Medulla oblongata (tissue), 1 donor: Measurements from ENCODE around the gene TBC1D12.

Experiments
- DNase-seq: peaks from one replicate; pipeline ENCODE4 v3.0.0-alpha.2; 2015; ENCODE audit errors: extremely low spot score

TBC1D12 gene

DNA sequence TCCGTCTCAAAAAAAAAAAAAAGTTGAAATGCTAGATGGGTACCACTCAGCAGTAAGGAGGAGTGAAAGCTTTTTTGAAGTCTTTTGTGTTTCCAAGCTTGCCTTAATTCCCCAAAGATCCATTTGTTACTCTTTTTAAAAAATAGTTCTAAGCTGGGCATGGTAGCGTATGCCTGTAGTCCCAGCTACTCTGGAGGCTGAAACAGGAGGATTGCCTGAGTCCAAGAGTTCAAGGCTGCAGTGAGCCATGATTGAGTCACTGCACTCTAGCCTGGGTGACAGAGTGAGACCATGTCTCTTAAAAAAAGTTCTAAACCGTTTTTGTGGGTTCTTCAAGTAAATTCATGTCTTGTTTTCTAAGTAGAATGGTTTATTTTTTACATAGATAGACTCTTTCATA lies 5.3 kb downstream of the TBC1D12 start:
- DNase-seq = no peak

- no peak for DNase-seq
These were observed 6.8 kb downstream of the TBC1D12 start for GRCh38 chr10:94409021-94409657.

GRCh38 chr10:94411304-94411703 lies 9.0 kb downstream of the TBC1D12 start:
- DNase-seq = no peak

DNA sequence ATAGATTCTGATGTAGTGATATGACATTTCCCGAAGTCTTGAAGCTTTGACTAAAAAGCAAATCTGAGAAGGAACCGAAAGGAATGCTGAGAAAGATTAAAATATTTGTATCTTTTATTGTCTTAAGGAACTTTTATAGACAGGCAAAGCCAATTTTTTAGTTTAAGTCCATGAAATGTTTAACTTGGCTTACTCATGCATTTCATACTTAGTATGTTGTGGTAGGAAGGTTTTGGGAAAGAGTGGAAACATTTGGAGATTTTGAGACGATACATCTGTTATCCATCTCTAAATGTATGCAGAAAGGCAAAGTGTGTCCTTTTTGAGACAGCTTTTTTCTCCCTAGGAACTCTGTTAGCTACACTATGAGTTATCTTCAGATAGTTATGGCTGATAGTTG lies 10.1 kb downstream of the TBC1D12 start:
- DNase-seq = no peak

GRCh38 chr10:94413361-94413760 lies 11.0 kb downstream of the TBC1D12 start:
- peak; percentile 80 for DNase-seq

- DNase-seq = no peak
These were observed 14.6 kb downstream of the TBC1D12 start for GRCh38 chr10:94416896-94417295.

DNA sequence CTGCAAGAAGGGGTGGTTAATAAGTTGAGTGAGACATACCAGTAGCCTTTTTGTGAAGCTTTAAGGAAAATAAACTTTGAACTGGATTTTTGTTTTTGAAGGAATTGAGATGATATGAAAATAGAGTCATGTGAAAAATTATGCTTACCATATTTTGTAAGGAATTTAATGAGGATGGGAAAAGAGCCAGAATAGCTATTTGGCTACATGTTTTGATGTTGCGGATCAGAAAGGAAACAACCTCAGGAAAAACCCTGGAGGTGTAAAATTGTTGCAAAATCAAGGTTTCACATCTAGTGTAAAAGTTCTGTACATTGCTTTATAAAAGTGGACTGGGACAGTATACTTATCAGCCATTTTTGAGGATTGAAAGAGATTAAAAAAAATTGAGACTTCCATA lies 15.0 kb downstream of the TBC1D12 start:
- DNase-seq = no peak

- DNase-seq = no peak
These were observed 18.2 kb downstream of the TBC1D12 start for GRCh38 chr10:94420516-94420915.

- no peak for DNase-seq
These were observed 18.7 kb downstream of the TBC1D12 start for GRCh38 chr10:94420998-94421528.

GRCh38 chr10:94423627-94424026 lies 21.3 kb downstream of the TBC1D12 start:
- DNase-seq = no peak

DNA sequence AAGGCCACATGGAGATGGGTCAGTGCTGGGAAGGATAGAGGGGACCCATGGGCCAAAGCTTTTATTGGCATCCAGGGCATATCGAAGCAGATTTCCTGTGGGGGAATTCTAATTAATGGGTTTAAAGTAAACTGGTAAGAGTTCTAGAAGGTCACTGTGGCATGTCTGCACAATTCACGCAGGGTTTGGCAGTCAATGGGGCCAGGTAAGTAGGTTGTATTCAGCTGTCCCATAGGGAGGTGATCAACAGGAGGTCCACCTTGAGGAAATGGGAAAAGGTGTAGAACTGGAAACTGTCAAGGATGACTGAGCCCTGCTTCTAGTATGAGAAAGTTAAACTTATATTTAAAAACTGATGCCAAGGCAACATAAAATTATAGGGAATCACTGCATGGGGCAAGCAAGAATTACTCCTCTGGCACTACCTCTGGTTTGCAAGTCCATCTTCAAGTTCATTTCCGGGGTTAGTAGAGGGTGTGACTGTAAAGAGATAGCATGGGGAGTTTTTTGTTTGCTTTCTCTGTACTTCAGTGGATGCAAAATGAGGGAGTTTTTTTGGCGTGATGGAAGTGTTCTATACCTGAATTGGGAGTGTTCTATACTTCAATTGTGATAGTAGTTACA lies 22.5 kb downstream of the TBC1D12 start:
- no peak for DNase-seq

DNA sequence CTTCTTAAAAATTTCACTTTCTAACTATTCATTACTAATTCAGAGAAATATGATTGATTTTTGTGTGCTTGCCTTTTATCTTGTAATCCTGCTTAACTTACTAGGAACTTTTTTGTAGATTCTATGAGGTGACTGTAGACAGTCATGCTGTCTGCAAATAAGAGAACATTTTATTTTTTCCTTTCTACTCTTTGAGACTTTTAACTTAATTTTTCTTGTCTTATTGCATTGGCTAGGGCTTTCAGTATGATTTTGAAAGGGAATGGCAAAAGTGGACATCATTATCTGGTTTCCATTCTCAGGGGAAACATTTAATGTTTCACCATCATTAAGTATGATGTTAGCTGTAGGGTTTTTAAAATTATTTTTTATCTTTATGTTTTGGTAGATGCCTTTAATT lies 23.6 kb downstream of the TBC1D12 start:
- no peak for DNase-seq

DNA sequence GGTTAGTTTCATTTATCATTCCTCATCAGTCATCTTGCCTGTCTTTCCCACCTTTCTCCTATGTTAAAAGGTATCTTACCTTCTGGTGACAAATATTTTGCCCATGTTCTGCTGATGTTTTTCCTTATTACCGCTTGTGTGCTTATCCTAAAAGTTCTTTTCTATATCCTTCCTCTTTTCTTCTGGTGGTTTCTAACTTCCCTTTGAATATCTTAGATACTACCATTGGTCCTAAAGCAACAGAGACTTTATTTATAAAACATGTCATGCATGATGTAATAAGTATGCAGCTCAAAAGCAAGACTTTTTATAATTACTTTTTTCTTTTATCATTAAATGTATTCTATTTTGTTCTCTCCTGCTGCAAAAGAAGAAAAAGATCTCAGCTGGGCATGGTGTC lies 24.8 kb downstream of the TBC1D12 start:
- DNase-seq = no peak

DNA sequence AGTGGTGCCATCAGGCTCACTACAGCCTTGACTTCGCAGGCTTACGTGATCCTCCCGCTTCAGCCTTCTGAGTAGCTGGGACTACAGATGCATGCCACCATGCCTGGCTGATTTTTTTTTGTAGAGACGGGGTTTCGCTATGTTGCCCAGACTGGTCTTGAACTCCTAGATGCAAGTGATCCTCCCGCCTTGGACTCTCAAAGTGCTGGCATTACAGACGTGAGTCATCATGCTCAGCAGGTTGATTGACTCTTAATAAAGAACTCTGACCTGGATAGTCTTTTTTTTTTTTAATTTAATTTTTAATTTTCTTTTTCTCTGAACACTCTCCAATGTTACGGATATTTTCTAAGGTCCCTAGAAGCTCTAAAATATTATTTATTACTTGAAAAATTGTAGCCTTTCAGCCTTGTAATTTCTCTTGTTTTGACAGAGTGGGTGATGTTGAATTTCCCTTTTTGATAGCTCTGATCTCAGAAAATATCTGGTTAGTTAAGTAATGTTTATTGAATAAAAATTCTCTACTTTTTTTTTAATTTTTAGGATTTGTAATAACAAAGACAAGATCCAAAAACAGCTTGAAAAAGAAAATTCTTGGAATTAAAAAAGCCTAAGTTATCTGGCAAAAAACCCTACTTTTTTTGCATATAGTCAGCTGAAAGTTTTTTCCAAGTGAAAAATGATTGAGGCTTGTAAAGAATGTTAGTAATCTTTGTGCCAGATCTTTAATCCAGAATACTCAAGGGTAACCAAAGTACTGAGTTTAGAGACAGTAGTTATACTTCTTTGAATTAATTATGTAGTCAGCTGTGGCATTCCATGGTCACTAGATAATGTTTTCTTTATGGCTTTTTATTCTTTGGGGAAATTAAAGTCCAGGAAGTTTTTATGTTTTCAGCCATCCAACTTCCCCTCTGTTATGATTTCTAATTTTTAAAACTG lies 26.7 kb downstream of the TBC1D12 start:
- no peak for DNase-seq

DNA sequence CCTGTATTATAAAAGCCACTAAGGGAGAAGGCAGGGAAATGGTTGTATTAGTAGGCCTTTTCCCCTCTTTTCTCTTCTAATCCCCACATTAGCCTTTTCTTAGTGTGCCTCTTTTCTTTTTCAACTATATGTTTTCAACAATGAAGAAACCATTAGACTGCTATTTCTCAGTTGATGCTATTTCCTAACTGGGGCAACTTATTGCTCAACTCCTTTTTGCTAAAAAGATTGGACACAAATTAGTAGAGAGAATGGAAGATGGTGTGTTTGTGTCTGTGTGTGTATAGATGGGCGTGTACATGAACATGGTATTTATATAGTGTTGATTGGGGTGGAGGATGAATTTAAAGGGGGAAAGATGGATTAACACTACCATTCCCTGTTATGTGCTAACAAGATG lies 28.4 kb downstream of the TBC1D12 start:
- no peak for DNase-seq

GRCh38 chr10:94432443-94432842 lies 30.1 kb downstream of the TBC1D12 start:
- DNase-seq = no peak

- peak; percentile 10 for DNase-seq
These were observed 37.0 kb downstream of the TBC1D12 start for GRCh38 chr10:94439275-94439861.

- no peak for DNase-seq
These were observed 37.8 kb downstream of the TBC1D12 start for GRCh38 chr10:94440096-94440495.

DNA sequence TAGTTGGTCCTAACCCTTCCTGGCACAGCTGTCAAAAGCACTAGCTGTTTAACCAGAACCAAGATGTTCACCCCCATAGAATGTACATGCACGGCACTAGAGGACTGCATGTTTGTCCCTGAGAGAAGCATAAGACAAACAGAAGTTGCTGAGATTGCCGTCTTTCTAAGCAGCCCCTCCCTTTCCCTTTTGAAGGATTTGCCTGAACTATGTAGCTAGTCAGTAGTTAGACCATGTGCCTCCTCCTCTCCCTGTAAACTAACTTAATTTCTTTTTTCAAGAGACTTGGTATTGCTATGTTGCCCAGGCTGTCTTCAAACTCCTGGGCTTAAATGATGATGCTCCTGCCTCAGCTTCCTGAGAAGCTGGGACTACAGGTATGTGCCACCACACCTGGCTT lies 40.7 kb downstream of the TBC1D12 start:
- no peak for DNase-seq

DNA sequence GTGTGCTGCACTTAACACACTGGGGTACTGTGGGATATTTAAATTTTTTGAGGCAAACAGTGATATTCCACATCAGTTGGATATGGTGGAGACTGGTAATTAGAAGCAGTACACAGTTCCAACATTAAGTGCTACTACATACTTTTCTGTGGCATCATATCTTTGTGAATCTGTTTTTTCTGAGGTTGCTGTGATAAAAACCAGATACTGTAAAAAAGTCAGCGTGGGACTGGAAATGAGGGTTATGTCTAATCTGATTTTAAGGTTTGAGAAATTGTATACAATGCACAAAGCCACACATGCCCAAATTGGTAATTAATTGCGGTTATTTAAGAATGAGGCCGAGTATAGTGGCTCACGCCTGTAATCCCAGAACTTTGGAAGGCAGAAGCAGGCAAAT lies 41.2 kb downstream of the TBC1D12 start:
- DNase-seq = no peak

DNA sequence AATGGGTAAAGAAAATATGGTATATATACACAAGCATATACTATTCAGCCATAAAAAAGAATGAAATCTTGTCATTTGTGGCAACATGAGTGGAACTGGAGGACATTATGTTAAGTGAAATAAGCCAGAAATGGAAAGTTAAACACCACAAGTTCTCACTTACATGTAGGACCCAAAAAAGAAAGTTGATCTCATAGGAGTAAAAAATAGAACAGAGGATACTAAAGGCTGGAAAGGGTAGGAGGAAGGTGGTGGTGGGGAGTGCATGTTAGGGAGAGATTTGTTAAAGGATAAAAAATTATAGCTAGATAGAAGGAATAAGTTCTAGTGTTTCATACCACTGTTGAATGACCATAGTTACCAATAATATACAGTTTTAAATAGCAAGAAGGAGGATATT lies 48.4 kb downstream of the TBC1D12 start:
- DNase-seq = no peak

DNA sequence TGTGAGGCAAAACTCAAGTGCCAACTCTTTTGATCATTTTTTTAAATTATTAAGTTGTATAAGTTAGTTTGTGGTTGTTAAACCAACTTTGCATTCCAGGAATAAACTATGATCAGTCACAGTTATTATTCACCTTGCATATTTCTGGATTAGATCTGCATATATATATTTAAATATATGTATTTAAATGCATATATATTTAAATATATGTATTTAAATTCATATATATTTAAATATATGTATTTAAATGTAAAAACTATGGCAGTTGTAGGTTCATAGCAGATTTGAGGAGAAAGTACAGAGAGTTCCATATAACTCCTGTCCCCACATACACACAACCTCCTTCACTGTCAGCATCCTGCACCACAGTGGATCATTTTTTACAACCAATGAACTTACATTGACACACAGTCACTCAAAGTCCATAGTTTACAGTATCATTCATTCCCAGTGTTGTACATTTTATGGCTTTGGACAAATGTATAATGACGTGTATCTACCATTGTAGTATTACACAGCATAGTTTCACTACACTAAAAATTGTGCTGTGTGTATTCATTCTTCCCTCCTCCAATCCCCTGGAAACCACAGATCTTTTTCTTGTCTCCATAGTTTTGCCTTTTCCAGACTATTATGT lies 49.7 kb downstream of the TBC1D12 start:
- DNase-seq = no peak
